ENCODE measurements around the gene TGFB1.
"Not testable (repeated sequence)": the region's sequence is repeated elsewhere in the genome, so short reads cannot be mapped to it uniquely, and the experiment has no call there.

Gene TGFB1

GRCh38 chr19:41298348-41298964 lies 55.3 kb downstream of the TGFB1 start:
- peak; percentile 55 for DNase-seq

DNA sequence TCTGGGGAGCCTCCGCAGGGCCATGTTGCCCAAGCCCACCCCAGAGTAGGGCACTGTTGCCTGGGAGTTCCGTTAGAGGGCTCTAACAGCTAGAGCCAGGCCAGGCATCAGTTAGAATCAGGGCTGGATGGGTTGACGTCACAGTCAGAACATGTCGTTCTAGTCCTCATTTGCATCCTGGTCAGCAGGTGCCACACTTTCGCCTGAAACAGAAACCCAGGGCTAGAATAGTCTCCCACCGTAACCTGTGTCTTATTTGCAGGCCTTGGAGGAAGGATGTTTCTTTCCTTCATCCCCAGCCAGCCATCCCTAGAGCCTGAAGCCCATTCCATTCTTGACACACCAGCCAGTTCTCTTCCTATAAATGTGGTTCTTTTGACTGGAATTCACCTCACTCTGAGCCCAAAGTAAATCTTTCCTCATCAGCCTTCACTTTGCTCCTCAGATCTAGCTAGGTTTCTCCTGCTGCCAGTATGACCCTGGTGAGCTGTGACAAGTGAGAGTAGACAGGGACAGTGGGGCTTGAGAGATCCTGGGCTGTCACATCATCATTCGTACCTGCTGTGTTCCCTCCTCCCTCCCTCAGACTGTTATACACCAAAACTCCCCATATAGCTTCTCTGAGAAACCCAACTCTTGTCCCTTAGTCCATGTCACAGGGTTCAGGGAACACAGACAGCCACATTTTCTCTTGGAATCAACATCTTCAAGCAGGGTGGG lies 55.9 kb downstream of the TGFB1 start:
- DNase-seq = no peak

DNA sequence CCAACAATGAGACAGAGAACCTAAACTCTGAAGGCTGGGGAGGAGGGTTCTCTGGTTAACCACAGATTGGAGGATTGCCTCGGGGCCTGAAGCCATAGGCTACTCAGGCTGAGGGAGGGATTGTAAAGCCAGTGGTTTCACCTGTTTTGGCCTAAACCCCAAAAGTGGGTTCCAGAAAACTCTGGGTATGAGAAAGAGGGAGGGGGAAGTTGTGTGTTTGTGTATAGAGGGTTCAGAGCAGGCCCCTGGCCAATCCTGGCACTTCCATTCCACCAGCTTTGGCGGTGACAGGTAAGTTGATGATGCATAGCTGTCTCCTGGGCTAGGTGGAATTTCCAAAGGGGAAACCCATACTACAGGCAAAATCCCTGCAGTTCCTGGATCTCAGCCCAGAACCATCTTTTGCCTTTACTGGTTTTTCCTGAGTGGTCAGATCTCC lies 57.3 kb downstream of the TGFB1 start:
- no peak for DNase-seq

DNA sequence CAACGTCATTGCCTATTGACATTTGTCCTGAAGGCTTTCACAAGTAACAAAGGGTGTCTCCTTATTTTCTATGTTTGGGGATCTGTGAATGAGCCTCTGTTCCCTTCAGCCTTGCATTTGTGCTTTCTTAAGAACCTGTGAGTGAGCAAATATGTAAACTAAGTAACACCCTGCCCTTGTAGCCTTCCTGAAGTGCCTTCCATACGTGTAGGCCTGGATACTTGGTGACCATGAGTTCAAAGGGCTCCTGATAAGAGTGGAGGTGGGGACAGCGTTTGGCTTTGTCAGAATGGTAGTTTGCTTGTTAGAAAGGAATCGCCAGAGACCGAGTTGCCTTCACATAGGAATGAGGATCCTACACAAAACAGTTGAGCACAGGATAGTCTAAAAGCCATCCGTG lies 58.2 kb downstream of the TGFB1 start:
- DNase-seq = no peak

DNA sequence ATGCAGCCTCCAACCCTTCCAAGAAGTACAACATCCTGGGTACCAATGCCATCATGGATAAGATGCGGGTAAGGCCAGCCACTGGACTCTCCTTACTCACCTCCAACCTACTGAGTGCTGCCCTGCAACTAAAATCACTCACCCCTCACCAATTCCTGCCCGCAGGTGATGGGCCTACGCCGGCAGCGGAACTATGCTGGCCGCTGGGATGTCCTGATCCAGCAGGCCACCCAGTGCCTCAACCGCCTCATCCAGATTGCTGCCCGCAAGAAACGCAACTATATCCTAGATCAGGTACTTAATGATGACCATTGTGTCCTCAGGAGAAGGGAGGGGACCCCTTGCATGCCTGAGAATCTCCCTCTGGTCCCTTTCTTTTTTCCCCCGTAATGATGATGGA lies 59.3 kb downstream of the TGFB1 start:
- DNase-seq = no peak

GRCh38 chr19:41289814-41290213 lies 63.9 kb downstream of the TGFB1 start:
- not testable (repeated sequence) for DNase-seq

DNA sequence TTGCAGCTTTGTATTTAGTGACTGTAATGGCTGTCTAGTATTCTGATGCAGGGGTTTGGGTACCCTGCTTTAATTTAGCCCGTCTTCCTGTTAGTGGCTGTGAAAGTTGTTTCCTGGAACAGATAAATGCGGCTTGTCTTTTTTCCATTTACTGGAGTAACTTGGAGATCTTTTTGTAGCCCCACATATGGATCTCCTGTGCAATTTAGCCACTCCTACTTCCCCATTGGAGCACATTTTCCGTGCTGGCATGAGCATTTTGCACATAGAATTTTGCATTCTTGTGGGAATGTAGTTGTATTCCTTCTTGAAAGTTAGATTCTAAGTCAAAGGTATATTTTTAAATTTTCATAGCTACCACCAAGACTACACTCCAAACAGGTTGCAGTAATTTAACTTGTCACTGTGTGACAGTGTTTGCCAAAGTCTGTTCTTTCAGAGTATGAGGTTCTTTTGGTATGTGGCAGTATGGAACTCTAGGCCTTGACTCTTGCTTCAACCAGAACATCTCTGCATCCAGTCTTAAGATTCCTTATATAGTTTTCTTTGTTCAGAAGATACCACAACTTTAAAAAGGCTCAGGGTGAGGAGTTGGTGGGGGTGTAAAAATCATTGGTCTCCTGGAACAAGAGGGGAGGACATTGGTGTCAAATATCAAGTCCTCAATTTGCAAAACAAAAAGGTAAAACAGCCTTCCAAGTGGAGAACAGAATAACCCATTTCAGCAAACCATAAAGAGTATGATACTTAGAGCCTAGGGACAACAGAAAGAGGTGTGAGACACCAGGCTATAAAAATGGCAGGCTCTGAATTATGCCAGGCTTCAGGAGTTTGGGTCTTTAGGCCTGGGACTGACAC lies 64.8 kb downstream of the TGFB1 start:
- DNase-seq = no peak

All from activated naive CD4-positive, alpha-beta T cell treated with Interleukin-2 at 50 U/mL for 16 hours (primary cell).